ENCODE data around the gene CEACAM7. TPM values are rescaled to one million over a fixed set of nuclear protein-coding genes. Genes with fewer than 3 reads are reported as not detected.

Gene CEACAM7
- total and polyA plus RNA-seq, 12 donors: 0.07 to 0.40 (median 0.18) TPM; not detected in 8

GRCh38 chr19:41691268-41691970 is 3.3 kb upstream of the CEACAM7 start:
- WGBS, 4 donors: 26 to 30% (median 28%) methylated on average over 20 of the region's 20 CpGs
- intact Hi-C loops (cut with DNase I): no loop called here
- no peaks in the 10 kb centered on the region for H3K36me3 ChIP-seq (replicated peaks in 1 of 2)
- no peaks in the 10 kb centered on the region for H3K4me1 ChIP-seq (replicated peaks in 1 of 2)
- H3K9me3 ChIP-seq (replicated peaks in 1 of 3): no peaks in the 10 kb centered on the region
- no peak overlapping the region for H3K4me3 ChIP-seq
- no peak for TF ChIP-seq POLR2A (IDR thresholded peaks at IDR 0.05)
- TF ChIP-seq, protein P1, sequence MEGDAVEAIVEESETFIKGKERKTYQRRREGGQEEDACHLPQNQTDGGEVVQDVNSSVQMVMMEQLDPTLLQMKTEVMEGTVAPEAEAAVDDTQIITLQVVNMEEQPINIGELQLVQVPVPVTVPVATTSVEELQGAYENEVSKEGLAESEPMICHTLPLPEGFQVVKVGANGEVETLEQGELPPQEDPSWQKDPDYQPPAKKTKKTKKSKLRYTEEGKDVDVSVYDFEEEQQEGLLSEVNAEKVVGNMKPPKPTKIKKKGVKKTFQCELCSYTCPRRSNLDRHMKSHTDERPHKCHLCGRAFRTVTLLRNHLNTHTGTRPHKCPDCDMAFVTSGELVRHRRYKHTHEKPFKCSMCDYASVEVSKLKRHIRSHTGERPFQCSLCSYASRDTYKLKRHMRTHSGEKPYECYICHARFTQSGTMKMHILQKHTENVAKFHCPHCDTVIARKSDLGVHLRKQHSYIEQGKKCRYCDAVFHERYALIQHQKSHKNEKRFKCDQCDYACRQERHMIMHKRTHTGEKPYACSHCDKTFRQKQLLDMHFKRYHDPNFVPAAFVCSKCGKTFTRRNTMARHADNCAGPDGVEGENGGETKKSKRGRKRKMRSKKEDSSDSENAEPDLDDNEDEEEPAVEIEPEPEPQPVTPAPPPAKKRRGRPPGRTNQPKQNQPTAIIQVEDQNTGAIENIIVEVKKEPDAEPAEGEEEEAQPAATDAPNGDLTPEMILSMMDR (IDR thresholded peaks at IDR 0.05): peak in 4 of 6 experiments; percentile 14 to 32 (median 22)
- no peak for DNase-seq
- peaks cover 3% of the 10 kb centered on the region for H3K27me3 ChIP-seq
- H3K27ac ChIP-seq: no peak overlapping the region

GRCh38 chr19:41690801-41691065 is 2.7 kb upstream of the CEACAM7 start:
- TF ChIP-seq, protein P1 (IDR thresholded peaks at IDR 0.05): no peak
- no peak for TF ChIP-seq POLR2A (IDR thresholded peaks at IDR 0.05)
- peaks cover 3% of the 10 kb centered on the region for H3K27me3 ChIP-seq
- H3K27ac ChIP-seq: no peak overlapping the region
- no peaks in the 10 kb centered on the region for H3K9me3 ChIP-seq (replicated peaks in 1 of 3)
- H3K36me3 ChIP-seq (replicated peaks in 1 of 2): no peaks in the 10 kb centered on the region
- intact Hi-C loops (cut with DNase I): no loop called here
- 80 to 90% (median 84%) methylated on average over 1 to 3 of the region's 3 CpGs; no CpG with 5 or more reads in 1 of the 4 donors for WGBS, 4 donors
- DNase-seq: no peak
- H3K4me1 ChIP-seq (replicated peaks in 1 of 2): no peaks in the 10 kb centered on the region
- H3K4me3 ChIP-seq: no peak overlapping the region

- TF ChIP-seq, protein P1 (IDR thresholded peaks at IDR 0.05): no peak
- no peak for TF ChIP-seq POLR2A (IDR thresholded peaks at IDR 0.05)
- no peak overlapping the region for H3K4me3 ChIP-seq
- intact Hi-C loops (cut with DNase I): no loop called here
- H3K36me3 ChIP-seq (replicated peaks in 1 of 2): no peaks in the 10 kb centered on the region
- no peak for DNase-seq
- H3K27me3 ChIP-seq: peaks cover 3% of the 10 kb centered on the region
- WGBS, 4 donors: 57 to 67% (median 60%) methylated on average over 2 to 4 of the region's 4 CpGs
- no peaks in the 10 kb centered on the region for H3K9me3 ChIP-seq (replicated peaks in 1 of 3)
- no peaks in the 10 kb centered on the region for H3K4me1 ChIP-seq (replicated peaks in 1 of 2)
- H3K27ac ChIP-seq: no peak overlapping the region
Measured at GRCh38 chr19:41689993-41690800, 2.1 kb upstream of the CEACAM7 start.

- intact Hi-C loops (cut with DNase I): no loop called here
- 57 to 91% (median 64%) methylated on average over 4 of the region's 4 CpGs for WGBS, 4 donors
- no peak for TF ChIP-seq POLR2A (IDR thresholded peaks at IDR 0.05)
- TF ChIP-seq, protein P1 (IDR thresholded peaks at IDR 0.05): no peak
- Histone ChIP-seq H3K4me1 (replicated peaks in 1 of 2) (no peaks in the 10 kb centered on the region), H3K4me3 (no peak overlapping the region), H3K9me3 (replicated peaks in 1 of 3) (no peaks in the 10 kb centered on the region), H3K27me3 (peaks cover 3% of the 10 kb centered on the region), H3K36me3 (replicated peaks in 1 of 2) (no peaks in the 10 kb centered on the region), H3K27ac (no peak overlapping the region)
- no peak for DNase-seq
Measured at GRCh38 chr19:41688687-41689086, 617 bp upstream of the CEACAM7 start.
